ENCODE results near the gene PNMA8A.
"Not testable (repeated sequence)": the region's sequence is repeated elsewhere in the genome, so short reads cannot be mapped to it uniquely, and the experiment has no call there.

PNMA8A gene

GRCh38 chr19:46497773-46498172 is 26.4 kb upstream of the PNMA8A start:
- DNase-seq (ENCODE audit: low spot score), result no peak
- TF ChIP-seq CTCF (IDR thresholded peaks at IDR 0.05; ENCODE audit: borderline replicate concordance, control extremely low read depth, extremely low read depth, insufficient read depth, missing control alignments), result no peak
- in situ Hi-C loops (cut with MboI; ENCODE audit: low sequenced_read_pairs, unreplicated experiment), result no loop called here

GRCh38 chr19:46496886-46497285 is 25.5 kb upstream of the PNMA8A start:
- DNase-seq (ENCODE audit: low spot score); in situ Hi-C loops (cut with MboI; ENCODE audit: low sequenced_read_pairs, unreplicated experiment): not testable (repeated sequence)

DNA sequence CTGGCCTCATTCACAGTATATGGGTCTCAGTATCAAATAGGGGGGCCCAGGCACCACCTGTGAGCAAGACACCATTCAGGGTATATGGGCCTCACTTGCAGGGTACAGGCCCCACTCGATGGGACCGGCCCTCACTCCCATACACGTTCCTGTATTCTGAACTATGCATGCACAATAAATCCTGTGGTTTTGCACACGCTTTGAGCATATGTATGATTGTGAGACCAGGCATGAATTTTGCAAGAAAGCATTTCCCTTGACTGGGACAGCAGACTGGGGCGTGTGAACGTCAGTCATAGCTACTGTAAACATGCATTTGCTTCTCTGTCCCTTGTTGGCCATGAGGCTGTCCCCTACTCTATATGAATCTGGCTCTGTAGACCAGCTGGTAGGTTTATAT is 24.9 kb upstream of the PNMA8A start:
- no peak for TF ChIP-seq CTCF (IDR thresholded peaks at IDR 0.05; ENCODE audit: borderline replicate concordance, control extremely low read depth, extremely low read depth, insufficient read depth, missing control alignments)
- in situ Hi-C loops (cut with MboI; ENCODE audit: low sequenced_read_pairs, unreplicated experiment), result no loop called here

GRCh38 chr19:46495786-46496099 is 24.4 kb upstream of the PNMA8A start, which contains the start of gene PNMA8B:
PNMA8B (minus strand) TSS chr19:46495867; CDS start chr19:46495465, 402 bp downstream.
- DNase-seq (ENCODE audit: low spot score), result no peak
- TF ChIP-seq CTCF (IDR thresholded peaks at IDR 0.05; ENCODE audit: borderline replicate concordance, control extremely low read depth, extremely low read depth, insufficient read depth, missing control alignments), result no peak
- in situ Hi-C loops (cut with MboI; ENCODE audit: low sequenced_read_pairs, unreplicated experiment), result no loop called here

More for the DNA sequence above, 24.9 kb upstream of the PNMA8A start:
- no peak for DNase-seq (ENCODE audit: low spot score)

DNA sequence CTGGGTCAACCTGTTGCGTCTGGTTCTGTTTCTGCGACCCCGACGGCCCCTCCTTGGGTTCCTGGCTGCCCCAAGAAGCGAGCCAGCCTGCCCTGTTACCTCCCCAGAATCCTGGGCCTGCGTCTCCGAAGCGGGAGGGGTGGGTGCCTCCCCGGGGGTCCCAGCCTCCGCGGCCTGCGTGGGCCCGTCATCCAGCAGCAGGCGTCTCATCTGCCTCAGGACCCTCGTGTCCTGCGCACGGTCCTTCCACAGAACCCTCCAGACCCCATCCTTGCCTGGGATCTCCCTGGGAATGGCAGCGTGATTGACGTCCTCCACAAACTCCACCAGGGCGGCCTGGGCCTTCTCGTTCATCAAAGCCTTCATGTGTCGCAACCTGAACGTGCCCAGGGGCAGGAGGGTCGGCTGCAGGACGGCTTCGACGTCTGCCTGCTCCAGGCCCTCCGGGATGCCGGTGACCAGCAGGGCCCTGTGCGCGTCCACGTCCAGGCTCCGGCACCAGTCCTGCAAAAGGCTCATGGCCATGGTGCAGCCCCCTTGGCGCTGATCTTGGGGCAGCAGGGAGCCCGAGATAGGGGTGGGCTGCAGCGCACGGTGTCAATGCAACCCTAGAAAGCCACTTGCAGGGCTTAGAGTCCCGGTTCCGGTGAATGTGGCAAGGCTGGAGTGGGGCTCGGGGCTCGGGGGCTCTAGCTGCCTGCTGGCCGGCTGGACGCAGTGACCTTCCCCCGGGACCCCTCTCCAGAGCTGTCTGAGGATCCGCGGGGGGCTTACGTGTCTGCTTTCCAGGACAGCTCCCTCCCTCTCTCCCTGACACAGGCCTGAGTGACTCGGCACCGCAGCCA is 23.8 kb upstream of the PNMA8A start:
- in situ Hi-C loops (cut with MboI; ENCODE audit: low sequenced_read_pairs, unreplicated experiment), result loop anchor here (5.0 kb wide), 1 partner anchor 93 kb away; no protein-coding TSS in a partner anchor
- DNase-seq (ENCODE audit: low spot score), result peak; percentile 29
- TF ChIP-seq CTCF (IDR thresholded peaks at IDR 0.05; ENCODE audit: borderline replicate concordance, control extremely low read depth, extremely low read depth, insufficient read depth, missing control alignments), result no peak

DNA sequence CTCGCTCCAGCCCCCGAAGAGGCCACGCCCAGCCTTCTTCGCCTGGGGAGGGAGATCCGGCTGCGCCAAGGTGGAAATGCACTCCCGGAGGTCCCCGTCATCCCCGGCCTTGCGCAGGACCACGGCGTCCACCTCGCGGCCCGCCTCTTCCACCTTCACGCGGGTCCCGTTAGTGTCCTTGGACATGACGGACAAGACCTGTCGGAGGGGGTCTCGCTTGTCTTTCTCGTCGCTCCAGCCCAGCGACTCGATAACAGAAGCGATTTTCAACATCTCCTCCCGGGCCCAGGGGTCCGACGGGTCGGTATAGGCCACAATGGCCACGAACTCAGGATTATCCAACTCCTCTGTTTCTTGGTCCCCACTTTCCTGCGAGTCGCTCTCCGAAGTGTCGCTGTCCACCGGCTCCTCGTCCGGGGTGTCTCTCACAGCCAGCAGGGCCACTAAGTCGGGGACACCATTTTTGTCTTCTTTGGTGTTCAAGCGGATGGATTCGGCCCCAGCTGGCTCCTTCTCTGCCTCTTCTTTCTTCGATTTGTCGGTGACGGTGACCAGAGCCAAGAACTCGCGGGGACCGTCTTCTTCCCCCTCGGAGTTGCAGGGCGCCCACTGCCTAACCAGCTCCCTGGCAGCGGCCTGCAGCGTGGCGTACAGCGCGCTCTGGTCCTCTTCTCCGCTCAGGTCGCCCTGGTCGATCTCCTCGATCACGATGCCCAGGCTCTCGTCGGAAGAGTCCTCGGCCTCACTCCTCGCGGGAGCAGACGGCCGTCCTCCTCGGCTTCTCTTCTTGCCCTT is 23.0 kb upstream of the PNMA8A start:
- in situ Hi-C loops (cut with MboI; ENCODE audit: low sequenced_read_pairs, unreplicated experiment), result loop anchor here (5.0 kb wide), 1 partner anchor 92 kb away; no protein-coding TSS in a partner anchor
- peak; percentile 31 for DNase-seq (ENCODE audit: low spot score)
- no peak for TF ChIP-seq CTCF (IDR thresholded peaks at IDR 0.05; ENCODE audit: borderline replicate concordance, control extremely low read depth, extremely low read depth, insufficient read depth, missing control alignments)

All from GM13976 (cell line).